GM19043 (cell line): ENCODE measurements around the gene DCLRE1C.
A peak's percentile ranks its signal among the peaks of the same experiment; 100 is the strongest.
"Not testable (repeated sequence)": the region's sequence is repeated elsewhere in the genome, so short reads cannot be mapped to it uniquely, and the experiment has no call there.

Experiments
- ATAC-seq: cut with Tn5 transposase; IDR thresholded peaks from one replicate; pipeline ENCODE4 v1.9.1; 2021; ENCODE audit warnings: low read depth; ENCODE audit not compliant: unreplicated experiment

The DCLRE1C gene

DNA sequence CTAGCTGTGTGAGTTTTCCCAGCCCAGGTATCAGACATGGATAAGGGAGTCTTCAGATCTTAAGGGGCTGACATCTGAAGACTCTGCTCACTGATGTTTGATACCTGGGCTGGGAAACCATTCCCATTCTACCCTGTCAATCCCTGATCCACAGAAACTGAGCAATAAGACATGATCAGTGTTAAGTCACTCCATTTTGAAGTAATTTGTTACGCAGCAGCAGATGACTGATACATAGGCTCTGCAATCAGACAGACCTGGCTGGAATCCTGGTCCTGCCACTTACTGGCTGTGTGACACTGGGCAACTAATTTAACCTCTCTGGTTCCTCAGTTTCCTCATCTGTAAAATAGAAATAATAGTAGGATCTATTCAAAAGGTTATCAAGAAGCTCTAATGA is 6.6 kb downstream of the DCLRE1C start:
- no peak for ATAC-seq

GRCh38 chr10:14945108-14945507 is 8.8 kb downstream of the DCLRE1C start:
- no peak for ATAC-seq

GRCh38 chr10:14942950-14943338 is 11.0 kb downstream of the DCLRE1C start:
- ATAC-seq, result not testable (repeated sequence)

GRCh38 chr10:14942147-14942949 is 11.5 kb downstream of the DCLRE1C start:
- ATAC-seq, result peak; percentile 90

GRCh38 chr10:14938971-14939370 is 14.9 kb downstream of the DCLRE1C start:
- ATAC-seq, result not testable (repeated sequence)

DNA sequence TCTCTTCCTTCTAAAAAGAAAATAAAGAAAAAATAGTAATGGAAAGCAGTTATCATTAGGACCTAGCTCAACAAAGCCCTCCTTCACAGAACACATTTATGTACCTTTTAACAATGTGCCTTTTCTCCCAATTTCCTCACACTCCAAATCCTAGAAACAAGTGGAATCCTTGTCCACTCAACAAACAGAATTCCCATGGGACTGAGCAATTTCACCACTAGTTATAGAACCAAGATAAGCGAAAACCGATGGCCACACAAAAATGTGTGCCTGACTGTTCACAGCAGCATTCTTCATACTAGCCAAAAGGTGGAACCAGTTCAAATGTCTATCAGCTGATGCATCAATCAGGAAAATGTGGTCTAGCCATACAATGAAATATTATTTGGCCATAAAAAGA is 17.3 kb downstream of the DCLRE1C start:
- ATAC-seq, result no peak

GRCh38 chr10:14930610-14931009 is 23.3 kb downstream of the DCLRE1C start:
- ATAC-seq, result no peak

GRCh38 chr10:14926722-14927416 is 27.0 kb downstream of the DCLRE1C start:
- peak; percentile 92 for ATAC-seq

GRCh38 chr10:14926061-14926470 is 27.8 kb downstream of the DCLRE1C start:
- ATAC-seq, result no peak

- no peak for ATAC-seq
Observed at GRCh38 chr10:14925268-14925667, 28.6 kb downstream of the DCLRE1C start.

DNA sequence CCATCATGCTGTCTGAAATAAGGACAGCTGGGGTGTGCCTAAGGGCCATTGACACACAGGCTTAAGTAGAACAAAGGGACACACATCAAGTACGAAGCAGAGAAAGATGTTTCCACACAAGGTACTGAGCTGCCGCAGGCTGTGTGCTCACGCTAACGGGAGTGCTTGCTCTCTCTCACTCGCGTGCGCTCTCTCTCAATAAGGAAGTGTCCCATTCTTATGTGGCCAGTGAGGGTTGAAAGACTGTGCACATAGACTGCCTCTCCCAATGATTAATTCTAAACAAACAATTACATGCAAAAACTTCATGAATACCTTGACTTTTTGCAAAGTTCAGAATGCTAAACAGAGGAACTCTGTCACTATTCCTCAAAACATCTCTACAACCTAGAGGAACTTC is 29.9 kb downstream of the DCLRE1C start:
- ATAC-seq, result no peak

- no peak for ATAC-seq
Observed at GRCh38 chr10:14918964-14919363, 34.9 kb downstream of the DCLRE1C start.

- ATAC-seq, result no peak
Observed at GRCh38 chr10:14917827-14918226, 36.1 kb downstream of the DCLRE1C start.

DNA sequence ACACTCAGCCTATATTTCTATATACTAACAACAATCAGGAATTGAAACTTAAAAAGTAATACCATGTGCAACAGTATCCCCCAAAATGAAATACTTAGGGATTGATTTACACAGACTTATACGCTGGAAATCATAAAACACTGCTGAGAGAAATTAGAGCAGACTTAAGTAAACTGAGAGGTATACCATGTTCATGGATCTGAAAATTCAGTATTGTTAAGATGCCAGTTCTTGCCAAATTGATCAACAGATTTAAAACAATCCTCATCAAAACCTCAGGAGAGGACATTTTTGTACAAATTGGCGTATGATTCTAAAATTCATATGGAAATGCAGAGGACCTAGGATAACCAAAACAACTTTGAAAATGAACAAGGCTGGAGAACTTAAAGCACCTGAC is 37.3 kb downstream of the DCLRE1C start:
- no peak for ATAC-seq

DNA sequence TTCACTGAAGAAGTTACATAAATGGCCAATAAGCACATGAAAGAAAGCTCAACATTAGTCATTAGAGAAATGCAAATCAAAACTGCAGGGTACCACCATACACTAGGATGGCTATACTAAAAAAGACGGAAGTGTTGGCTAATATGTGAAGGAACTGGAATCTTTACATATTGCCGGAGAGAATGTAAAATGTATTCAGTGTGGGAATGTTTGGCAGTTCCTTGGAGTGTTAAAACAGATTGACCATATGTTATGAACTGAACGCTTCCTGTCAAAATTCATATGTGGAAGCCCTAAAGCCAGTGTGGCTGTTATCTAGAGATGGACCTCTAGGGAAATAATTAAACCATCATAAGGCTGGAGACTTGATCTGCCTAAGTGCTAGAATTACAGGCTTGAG is 42.1 kb downstream of the DCLRE1C start:
- ATAC-seq, result no peak

DNA sequence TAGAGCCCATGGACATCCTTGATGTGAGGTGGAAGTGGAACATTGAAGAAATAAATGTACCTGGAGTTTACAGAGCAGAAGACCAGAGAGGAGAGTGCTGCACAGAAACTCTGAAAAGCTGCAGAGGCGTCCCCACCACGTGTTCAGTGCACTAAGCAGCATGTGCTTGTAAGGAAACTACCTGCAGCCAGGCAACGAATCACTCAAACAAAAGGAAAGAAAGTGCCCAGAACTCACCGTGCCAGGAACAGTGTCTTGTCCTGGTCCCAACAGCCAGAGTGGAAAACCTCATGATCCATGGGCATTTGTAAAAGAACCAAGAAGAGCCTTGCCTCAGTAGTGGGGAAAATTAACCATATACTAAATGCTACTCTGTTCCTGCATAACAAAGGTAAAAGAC is 42.9 kb downstream of the DCLRE1C start:
- ATAC-seq, result no peak

GRCh38 chr10:14909101-14909500 is 44.8 kb downstream of the DCLRE1C start:
- ATAC-seq, result no peak

- not testable (repeated sequence) for ATAC-seq
Observed at GRCh38 chr10:14907591-14907990, 46.3 kb downstream of the DCLRE1C start.

DNA sequence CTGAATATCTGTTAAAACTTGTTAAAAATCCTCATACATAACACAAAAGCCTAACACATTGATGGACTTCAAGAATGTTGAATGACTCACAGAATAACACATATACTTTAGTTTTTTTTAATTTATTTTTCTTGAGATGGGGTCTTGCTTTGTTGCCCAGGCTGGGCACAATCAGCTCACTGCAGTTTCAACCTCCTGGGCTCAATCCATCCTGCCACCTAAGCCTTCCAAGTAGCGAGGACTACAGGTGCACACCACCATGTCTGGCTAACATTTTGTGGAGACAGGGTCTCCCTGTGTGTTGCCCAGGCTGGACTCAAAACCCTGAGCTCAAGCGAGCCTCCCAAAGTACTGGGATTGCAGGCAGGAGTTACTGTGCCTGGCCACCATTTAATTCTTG is 47.1 kb downstream of the DCLRE1C start:
- ATAC-seq, result no peak

DNA sequence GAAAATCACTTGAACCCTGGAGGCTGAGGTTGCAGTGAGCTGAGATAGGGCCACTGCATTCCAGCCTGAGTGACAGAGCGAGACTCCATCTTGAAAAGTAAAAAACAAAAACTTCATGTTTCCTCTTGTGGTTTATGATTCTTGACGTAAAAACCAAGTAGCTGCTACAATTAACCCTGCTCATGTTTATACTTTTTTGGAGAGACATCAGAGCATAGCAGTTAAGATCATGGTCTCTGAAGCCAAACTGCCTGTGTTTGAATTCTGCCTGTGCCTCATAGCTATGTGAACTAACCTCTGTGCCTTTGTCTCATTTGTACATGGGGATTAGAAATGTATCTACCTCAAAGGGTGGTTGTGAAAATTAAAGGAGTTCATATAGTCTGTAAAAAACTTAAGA is 48.0 kb downstream of the DCLRE1C start:
- ATAC-seq, result no peak

DNA sequence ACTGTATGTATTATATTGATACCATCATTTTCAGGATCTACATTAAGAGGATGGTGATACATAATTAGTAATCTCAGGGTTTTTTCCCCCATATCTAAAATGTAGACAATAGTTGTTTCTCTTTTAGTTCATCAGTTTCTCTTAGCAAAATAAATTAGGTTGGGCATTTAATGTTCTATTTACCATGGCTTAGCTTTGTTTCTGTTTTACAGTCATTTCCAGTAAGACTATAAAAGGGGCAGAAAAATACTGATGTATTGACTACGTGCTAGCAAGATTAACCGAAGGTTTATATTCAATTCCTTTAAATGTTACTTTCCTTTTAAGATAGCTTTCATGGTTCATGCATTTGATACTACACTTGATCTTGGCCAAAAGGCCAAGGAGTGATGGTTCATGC is 49.0 kb downstream of the DCLRE1C start:
- no peak for ATAC-seq

DNA sequence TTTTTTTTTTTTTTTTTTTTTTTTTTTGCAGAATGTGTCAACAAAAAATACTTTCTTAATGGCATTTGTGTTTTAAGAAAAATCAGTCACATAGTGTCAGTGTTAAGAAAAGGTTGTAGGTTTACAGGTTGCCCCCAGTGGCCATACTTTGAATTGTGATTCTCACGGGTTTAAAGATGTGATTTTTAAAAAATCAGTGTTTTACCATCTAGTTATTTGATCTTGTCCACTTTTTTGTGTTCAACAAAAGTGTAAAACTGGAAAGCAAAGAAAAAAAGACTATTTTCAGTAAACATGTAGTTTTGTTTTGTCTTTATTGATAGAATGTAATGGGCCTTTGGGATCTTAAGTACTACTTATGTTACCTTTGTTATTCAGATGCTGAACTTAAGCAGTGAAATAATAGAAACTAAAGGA is 49.6 kb downstream of the DCLRE1C start:
- ATAC-seq, result no peak
